ENCODE results near the gene APLP2.

GRCh38 chr11:130042093-130042591, 27.6 kb upstream of the APLP2 start:
- TF ChIP-seq, protein P1, sequence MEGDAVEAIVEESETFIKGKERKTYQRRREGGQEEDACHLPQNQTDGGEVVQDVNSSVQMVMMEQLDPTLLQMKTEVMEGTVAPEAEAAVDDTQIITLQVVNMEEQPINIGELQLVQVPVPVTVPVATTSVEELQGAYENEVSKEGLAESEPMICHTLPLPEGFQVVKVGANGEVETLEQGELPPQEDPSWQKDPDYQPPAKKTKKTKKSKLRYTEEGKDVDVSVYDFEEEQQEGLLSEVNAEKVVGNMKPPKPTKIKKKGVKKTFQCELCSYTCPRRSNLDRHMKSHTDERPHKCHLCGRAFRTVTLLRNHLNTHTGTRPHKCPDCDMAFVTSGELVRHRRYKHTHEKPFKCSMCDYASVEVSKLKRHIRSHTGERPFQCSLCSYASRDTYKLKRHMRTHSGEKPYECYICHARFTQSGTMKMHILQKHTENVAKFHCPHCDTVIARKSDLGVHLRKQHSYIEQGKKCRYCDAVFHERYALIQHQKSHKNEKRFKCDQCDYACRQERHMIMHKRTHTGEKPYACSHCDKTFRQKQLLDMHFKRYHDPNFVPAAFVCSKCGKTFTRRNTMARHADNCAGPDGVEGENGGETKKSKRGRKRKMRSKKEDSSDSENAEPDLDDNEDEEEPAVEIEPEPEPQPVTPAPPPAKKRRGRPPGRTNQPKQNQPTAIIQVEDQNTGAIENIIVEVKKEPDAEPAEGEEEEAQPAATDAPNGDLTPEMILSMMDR (IDR thresholded peaks at IDR 0.05 in 2 of 3, conservative IDR thresholded peaks at IDR 0.05 in 1 of 3; ENCODE audit: borderline replicate concordance in 1 of 3, insufficient read depth in 1 of 3, low read depth in 2 of 3, low read length in 2 of 3): no peak
- TF ChIP-seq POLR2A (IDR thresholded peaks at IDR 0.05; ENCODE audit: borderline replicate concordance, extremely low read depth, insufficient read depth, insufficient read length) (no peak), POLR2AphosphoS5 (IDR thresholded peaks at IDR 0.05; ENCODE audit: low read depth, low read length) (no peak), EGR1 (IDR thresholded peaks at IDR 0.05; ENCODE audit: low read depth) (no peak), CEBPB (IDR thresholded peaks at IDR 0.05; ENCODE audit: low read depth) (no peak; the same call in 1 of the 2 replicates), SP1 (IDR thresholded peaks at IDR 0.05; ENCODE audit: low read depth) (no peak), JUND (IDR thresholded peaks at IDR 0.05) (no peak), EZH2phosphoT487 (IDR thresholded peaks at IDR 0.05; ENCODE audit: borderline replicate concordance) (no peak), EZH2 (IDR thresholded peaks at IDR 0.05) (no peak)
